Measurements from ENCODE around the gene SHISA5. TPM values are rescaled to one million over a fixed set of nuclear protein-coding genes. Genes with fewer than 3 reads are reported as not detected.
A peak's percentile ranks its signal among the peaks of the same experiment; 100 is the strongest.
"Not testable (repeated sequence)": the region's sequence is repeated elsewhere in the genome, so short reads cannot be mapped to it uniquely, and the experiment has no call there.

SHISA5 gene
- total RNA-seq, 2 donors from 2014 or later, result 64.0 to 75.3 TPM

DNA sequence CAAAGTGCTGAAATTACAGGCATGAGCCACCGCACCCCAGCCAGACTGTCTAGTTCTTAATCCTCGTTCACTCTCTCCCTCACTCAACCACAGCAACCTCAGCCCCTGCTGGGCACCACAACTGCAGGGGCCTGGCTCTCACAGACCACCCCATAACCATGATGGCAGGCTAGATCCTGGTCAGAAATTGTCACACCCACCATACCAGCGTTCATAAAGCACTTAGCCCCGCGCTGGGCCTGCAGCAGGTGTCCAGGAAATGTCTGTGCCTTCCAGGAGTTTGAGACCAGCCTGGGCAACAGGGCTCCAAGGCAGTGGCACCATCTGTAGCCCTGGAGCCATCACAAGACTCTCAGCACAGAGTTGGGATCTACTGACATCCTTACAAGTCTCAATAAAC lies 1.9 kb downstream of the SHISA5 start:
- Mint-ChIP-seq H3K27ac (peak overlapping the region in 1 of 2 donors; percentile 69), H3K9me3 (no peaks in the 10 kb centered on the region), H3K36me3 (peaks cover 6 to 13% of the 10 kb centered on the region in 2 donors)
- ATAC-seq (no peak), DNase-seq (ENCODE audit: low spot score in 2 of 2) (no peak)

GRCh38 chr3:48501196-48501595 lies 2.8 kb downstream of the SHISA5 start:
- peak overlapping the region; percentile 69 to 88 for H3K27ac Mint-ChIP-seq
- H3K36me3 Mint-ChIP-seq, result peaks cover 6 to 13% of the 10 kb centered on the region in 2 donors
- no peak for ATAC-seq

DNA sequence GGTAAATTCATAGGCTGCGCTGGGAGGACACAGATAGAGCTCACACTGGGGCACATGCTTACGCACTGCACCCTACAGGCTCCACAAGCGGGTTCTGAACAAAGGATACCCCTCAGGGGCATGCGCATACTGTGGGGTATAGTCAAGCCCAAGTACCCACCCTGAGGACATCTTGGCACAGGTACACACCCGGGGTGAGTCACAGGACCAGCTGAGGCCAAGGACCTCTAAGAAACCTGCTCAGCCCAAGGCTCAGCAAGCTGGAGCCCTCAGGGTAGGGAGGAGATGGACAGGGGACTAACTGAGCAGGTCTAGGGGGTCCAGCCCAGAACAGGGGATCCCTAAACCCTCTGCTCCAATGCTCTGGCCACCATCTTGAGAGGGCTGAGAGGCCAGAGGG lies 3.3 kb downstream of the SHISA5 start:
- H3K9me3 Mint-ChIP-seq, result no peaks in the 10 kb centered on the region
- no peak for ATAC-seq
- peaks cover 6 to 13% of the 10 kb centered on the region in 2 donors for H3K36me3 Mint-ChIP-seq
- no peak for DNase-seq (ENCODE audit: low spot score in 2 of 2)
- peak overlapping the region in 1 of 2 donors; percentile 88 for H3K27ac Mint-ChIP-seq

More at GRCh38 chr3:48501196-48501595, 2.8 kb downstream of the SHISA5 start:
- no peaks in the 10 kb centered on the region for H3K9me3 Mint-ChIP-seq
- DNase-seq (ENCODE audit: low spot score in 2 of 2), result no peak

DNA sequence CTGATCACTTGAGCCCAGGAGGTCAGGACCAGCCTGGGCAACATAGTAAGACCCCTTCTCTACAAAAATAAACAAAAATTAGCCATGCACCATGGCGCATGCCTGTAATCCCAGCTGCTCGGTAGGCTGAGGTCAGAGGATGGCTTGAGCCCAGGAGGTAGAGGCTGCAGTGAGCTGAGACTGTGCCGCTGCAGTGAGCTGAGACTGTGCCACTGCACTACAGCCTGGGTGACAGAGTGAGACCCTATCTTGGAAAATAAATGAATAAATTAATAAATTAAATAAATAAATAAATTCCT lies 10.8 kb downstream of the SHISA5 start:
- H3K27ac Mint-ChIP-seq, result no peak overlapping the region
- H3K9me3 Mint-ChIP-seq, result no peaks in the 10 kb centered on the region
- H3K36me3 Mint-ChIP-seq, result peaks cover 2 to 7% of the 10 kb centered on the region in 2 donors
- no peak for DNase-seq (ENCODE audit: low spot score in 2 of 2)
- no peak for ATAC-seq

GRCh38 chr3:48492461-48493202 lies 11.3 kb downstream of the SHISA5 start:
- Mint-ChIP-seq H3K9me3 (no peaks in the 10 kb centered on the region), H3K36me3 (peaks cover 0 to 2% of the 10 kb centered on the region in 2 donors), H3K27ac (no peak overlapping the region)
- DNase-seq (ENCODE audit: low spot score in 2 of 2) (no peak), ATAC-seq (no peak)

- H3K36me3 Mint-ChIP-seq, result no peaks in the 10 kb centered on the region
- no peak for ATAC-seq
- no peak overlapping the region for H3K27ac Mint-ChIP-seq
- DNase-seq (ENCODE audit: low spot score in 2 of 2), result no peak
- H3K9me3 Mint-ChIP-seq, result no peaks in the 10 kb centered on the region
These were observed 17.0 kb downstream of the SHISA5 start for GRCh38 chr3:48486952-48487351.

DNA sequence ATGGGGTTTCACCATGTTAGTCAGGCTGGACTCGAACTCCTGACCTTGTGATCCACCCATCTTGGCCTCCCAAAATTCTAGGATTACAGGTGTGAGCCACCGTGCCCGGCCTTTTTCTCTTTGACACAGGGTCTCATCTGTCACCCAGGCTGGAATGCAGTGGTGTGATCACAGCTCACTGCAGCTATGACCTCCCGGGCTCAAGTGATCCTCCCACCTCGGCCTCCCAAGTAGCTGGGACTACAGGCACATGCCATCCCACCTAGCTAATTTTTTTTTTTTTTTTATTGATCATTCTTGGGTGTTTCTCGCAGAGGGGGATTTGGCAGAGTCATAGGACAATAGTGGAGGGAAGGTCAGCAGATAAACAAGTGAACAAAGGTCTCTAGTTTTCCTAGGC lies 21.2 kb downstream of the SHISA5 start:
- not testable (repeated sequence) for DNase-seq (ENCODE audit: low spot score in 2 of 2); H3K9me3 Mint-ChIP-seq; H3K36me3 Mint-ChIP-seq; H3K27ac Mint-ChIP-seq; ATAC-seq

DNA sequence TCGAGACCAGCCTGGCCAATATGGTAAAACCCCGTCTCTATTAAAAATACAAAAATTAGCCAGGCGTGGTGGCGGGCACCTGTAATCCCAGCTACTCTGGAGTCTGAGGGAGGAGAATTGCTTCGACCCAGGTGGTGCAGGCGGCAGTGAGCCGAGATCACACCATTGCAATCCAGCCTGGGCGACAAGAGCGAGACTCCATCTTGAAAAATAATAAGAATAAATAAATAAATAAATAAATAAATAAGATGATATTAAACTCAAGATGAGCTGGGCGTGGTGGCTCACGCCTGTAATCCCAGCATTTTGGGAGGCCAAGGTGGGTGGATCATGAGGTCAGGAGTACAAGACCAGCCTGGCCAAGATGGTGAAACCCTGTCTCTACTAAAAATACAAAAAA lies 23.1 kb downstream of the SHISA5 start:
- not testable (repeated sequence) for H3K9me3 Mint-ChIP-seq; ATAC-seq; H3K27ac Mint-ChIP-seq; H3K36me3 Mint-ChIP-seq; DNase-seq (ENCODE audit: low spot score in 2 of 2)

- Mint-ChIP-seq H3K9me3 (no peaks in the 10 kb centered on the region), H3K27ac (peak overlapping the region; percentile 89 to 93), H3K36me3 (peaks cover 0 to 14% of the 10 kb centered on the region in 2 donors)
- ATAC-seq (peak; percentile 79 to 85), DNase-seq (ENCODE audit: low spot score in 2 of 2) (peak in 1 of 2 donors; percentile 47)
These were observed 25.1 kb downstream of the SHISA5 start for GRCh38 chr3:48478626-48479555.

DNA sequence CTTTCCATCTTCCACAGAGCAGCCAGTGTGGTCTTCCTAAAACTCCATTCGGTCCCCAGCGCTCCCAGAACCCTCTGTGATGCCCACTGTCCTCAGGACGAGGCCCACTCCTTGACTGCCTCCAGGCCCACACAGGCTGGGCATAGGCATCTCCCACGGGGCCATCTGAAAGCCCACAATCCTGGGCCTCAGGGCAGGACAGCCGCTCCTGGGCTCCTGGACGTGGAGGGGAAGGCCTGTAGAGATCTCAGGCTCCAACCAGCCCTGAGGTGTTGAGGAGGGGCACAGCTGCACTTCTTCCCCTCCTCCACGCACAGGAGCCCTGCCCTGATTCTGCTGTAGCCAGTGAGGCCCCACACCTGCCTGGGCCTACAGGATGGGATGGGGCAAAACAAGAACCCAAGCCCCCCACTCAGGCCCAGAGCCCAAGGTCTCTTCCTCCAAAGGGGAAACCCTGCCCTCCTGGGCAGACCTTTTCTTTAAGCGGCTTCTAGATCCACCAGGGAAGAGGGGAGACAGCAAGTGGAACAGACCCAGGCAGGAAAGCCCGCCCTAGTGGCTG lies 25.9 kb downstream of the SHISA5 start:
- ATAC-seq (no peak), DNase-seq (ENCODE audit: low spot score in 2 of 2) (no peak)
- H3K36me3 Mint-ChIP-seq, result peaks cover 0 to 14% of the 10 kb centered on the region in 2 donors
- H3K27ac Mint-ChIP-seq, result peak overlapping the region; percentile 78 to 89
- H3K9me3 Mint-ChIP-seq, result no peaks in the 10 kb centered on the region

DNA sequence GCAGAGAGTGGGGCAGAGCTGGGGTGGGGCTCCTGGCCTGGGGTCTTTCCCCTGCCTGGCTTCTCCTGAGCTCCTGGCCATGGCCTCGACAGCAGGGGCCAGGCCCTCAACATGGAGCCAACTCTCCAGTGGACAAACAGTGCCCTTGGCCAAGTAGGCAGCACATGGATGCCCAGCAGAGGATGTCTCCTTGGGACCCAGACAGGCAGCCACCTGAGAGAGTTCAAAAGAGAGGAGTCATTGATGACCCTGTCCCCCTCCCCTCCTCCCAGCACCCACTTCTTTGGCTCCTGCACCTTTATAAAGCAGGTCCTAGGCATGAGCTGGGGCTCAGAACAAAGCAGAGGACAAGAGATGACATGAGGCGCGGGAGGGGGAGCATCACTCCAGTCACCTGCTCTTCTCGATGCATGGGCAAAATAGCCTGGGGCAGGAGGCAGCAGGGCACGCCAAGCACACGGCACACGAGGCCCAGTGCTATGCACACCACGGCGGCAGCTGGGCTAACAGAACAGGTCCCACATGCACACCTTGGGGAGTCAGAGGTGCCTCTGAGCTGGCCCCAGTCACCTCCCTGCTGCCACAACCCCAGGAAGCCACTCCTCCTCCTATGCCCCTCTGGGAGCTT lies 27.4 kb downstream of the SHISA5 start:
- DNase-seq (ENCODE audit: low spot score in 2 of 2) (no peak), ATAC-seq (no peak)
- Mint-ChIP-seq H3K36me3 (peaks cover 0 to 14% of the 10 kb centered on the region in 2 donors), H3K27ac (peak overlapping the region in 1 of 2 donors; percentile 65), H3K9me3 (no peaks in the 10 kb centered on the region)

GRCh38 chr3:48475188-48475587 lies 28.8 kb downstream of the SHISA5 start:
- ATAC-seq, result no peak
- peak overlapping the region in 1 of 2 donors; percentile 65 for H3K27ac Mint-ChIP-seq
- DNase-seq (ENCODE audit: low spot score in 2 of 2), result no peak
- no peaks in the 10 kb centered on the region for H3K9me3 Mint-ChIP-seq
- peaks cover 0 to 14% of the 10 kb centered on the region in 2 donors for H3K36me3 Mint-ChIP-seq

DNA sequence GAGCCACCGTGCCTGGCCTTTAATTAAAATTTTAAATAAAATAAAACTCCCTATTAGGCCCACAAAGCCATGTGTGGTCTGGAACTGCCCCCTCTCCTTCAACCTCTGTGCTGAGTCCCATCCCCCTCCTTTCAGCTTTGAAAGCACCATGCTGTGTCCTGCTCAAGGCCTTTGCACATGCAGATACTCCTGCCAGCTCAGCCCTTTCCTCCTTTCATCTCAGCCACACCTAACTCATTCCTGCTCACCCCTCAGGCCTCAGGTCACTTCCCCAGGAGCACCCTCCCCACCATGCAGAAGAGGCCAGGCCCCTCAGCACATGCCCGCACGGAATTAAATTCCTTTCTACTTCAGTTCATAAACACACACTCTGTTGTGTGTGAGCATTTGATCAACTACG lies 29.4 kb downstream of the SHISA5 start:
- Mint-ChIP-seq H3K9me3 (no peaks in the 10 kb centered on the region), H3K36me3 (peaks cover 0 to 16% of the 10 kb centered on the region in 2 donors), H3K27ac (peak overlapping the region; percentile 65 to 91)
- no peak for DNase-seq (ENCODE audit: low spot score in 2 of 2)
- ATAC-seq, result no peak

- not testable (repeated sequence) for DNase-seq (ENCODE audit: low spot score in 2 of 2); ATAC-seq; H3K9me3 Mint-ChIP-seq
- peaks cover 0 to 22% of the 10 kb centered on the region in 2 donors for H3K36me3 Mint-ChIP-seq
- peak overlapping the region in 1 of 2 donors; percentile 98 for H3K27ac Mint-ChIP-seq
These were observed 29.9 kb downstream of the SHISA5 start for GRCh38 chr3:48474031-48474430.

GRCh38 chr3:48473617-48473952 lies 30.4 kb downstream of the SHISA5 start:
- no peaks in the 10 kb centered on the region for H3K9me3 Mint-ChIP-seq
- peaks cover 0 to 23% of the 10 kb centered on the region in 2 donors for H3K36me3 Mint-ChIP-seq
- peak overlapping the region; percentile 94 to 98 for H3K27ac Mint-ChIP-seq
- ATAC-seq, result no peak
- no peak for DNase-seq (ENCODE audit: low spot score in 2 of 2)

- ATAC-seq (peak; percentile 89 to 91), DNase-seq (ENCODE audit: low spot score in 2 of 2) (peak; percentile 92 to 93)
- peak overlapping the region; percentile 94 to 98 for H3K27ac Mint-ChIP-seq
- H3K36me3 Mint-ChIP-seq, result peaks cover 0 to 26% of the 10 kb centered on the region in 2 donors
- H3K9me3 Mint-ChIP-seq, result no peaks in the 10 kb centered on the region
These were observed 30.9 kb downstream of the SHISA5 start for GRCh38 chr3:48472923-48473616.
